ENCODE measurements around the gene HYAL3. TPM values are rescaled to one million over a fixed set of nuclear protein-coding genes. Genes with fewer than 3 reads are reported as not detected.

The HYAL3 gene
- total and polyA plus RNA-seq, 2 of the 8 experiments (the other 6 are each of a cell fraction or from before 2014, with no cell fraction given) = 3.2 to 12.2 TPM

GRCh38 chr3:50325497-50326181 lies 26.4 kb upstream of the HYAL3 start:
- peaks cover under 1 to 6% of the 10 kb centered on the region in 2 experiments for H4K20me1 ChIP-seq (replicated peaks in 1 of 2; ENCODE audit: control insufficient read depth in 1 of 2, insufficient read depth in 2 of 2, low read length in 2 of 2)
- no peak overlapping the region for H3K4me3 ChIP-seq (ENCODE audit: extremely low read depth in 1 of 4, insufficient read depth in 2 of 4, low read depth in 3 of 4, low read length in 4 of 4)
- CTCF ChIA-PET (ENCODE audit: partially characterized antibody) = interaction anchor here (0.8 to 7.5 kb wide), 11 partner anchors 10 to 107 kb away, joined by 3 to 75 read pairs (median 5); partner anchors contain the start of genes HYAL1 and LSMEM2
- H3K36me3 ChIP-seq (ENCODE audit: control insufficient read depth in 2 of 4, insufficient read depth in 4 of 4, low read length in 3 of 4) = peaks cover 8 to 18% (median 10%) of the 10 kb centered on the region in 4 experiments; a peak in 7 of 8 replicates
- H3K79me1 ChIP-seq (ENCODE audit: low read depth, low read length) = peaks cover 7% of the 10 kb centered on the region
- no peak for FAIRE-seq
- POLR2A ChIA-PET (ENCODE audit: partially characterized antibody) = interaction anchor here (0.8 to 4.3 kb wide), 4 partner anchors 15 to 302 kb away, joined by 3 to 29 read pairs (median 10); partner anchors contain the start of genes HYAL1, IFRD2 and RASSF1
- no peak overlapping the region for H3K14ac ChIP-seq (ENCODE audit: insufficient read length)
- H3K18ac ChIP-seq (ENCODE audit: extremely low read depth, low read length) = no peak overlapping the region
- H2BK20ac ChIP-seq (ENCODE audit: low read length) = no peak overlapping the region
- no peak overlapping the region for H2BK15ac ChIP-seq (ENCODE audit: low read length)
- DNase-seq (ENCODE audit: low read depth in 1 of 2, low spot score in 2 of 2) = no peak
- H3K27me3 ChIP-seq (replicated peaks in 1 of 4; ENCODE audit: control insufficient read depth in 3 of 4, extremely low read depth in 1 of 4, insufficient read depth in 3 of 4, low read length in 3 of 4) = no peaks in the 10 kb centered on the region
- H2BK5ac ChIP-seq (ENCODE audit: low read depth, low read length) = no peak overlapping the region
- H3K4me2 ChIP-seq (ENCODE audit: insufficient read depth in 1 of 2, low read depth in 2 of 2, low read length in 2 of 2) = no peak overlapping the region
- no peak overlapping the region for H3K4ac ChIP-seq (replicated peaks; ENCODE audit: insufficient read length, low read depth, low read length)
- H4K8ac ChIP-seq (ENCODE audit: extremely low read depth, insufficient read depth, low read length) = no peak overlapping the region
- no peak overlapping the region for H2AFZ ChIP-seq (ENCODE audit: low read length)
- H3K79me2 ChIP-seq (ENCODE audit: control insufficient read depth in 1 of 2, insufficient read depth in 2 of 2, low read length in 2 of 2) = peaks cover 0 to 13% of the 10 kb centered on the region in 2 experiments; a peak in 2 of 4 replicates
- H3K23ac ChIP-seq (ENCODE audit: insufficient read length) = no peak overlapping the region
- H4K91ac ChIP-seq (replicated peaks; ENCODE audit: insufficient read length, low read length) = no peak overlapping the region
- peaks cover 0 to 29% (median 14%) of the 10 kb centered on the region in 4 experiments; a peak in 6 of 7 replicates for H3K4me1 ChIP-seq (replicated peaks in 1 of 4; ENCODE audit: control insufficient read depth in 3 of 4, insufficient read depth in 4 of 4, low read length in 3 of 4)
- H3K27ac ChIP-seq (ENCODE audit: low read depth, low read length) = no peak overlapping the region
- H2BK12ac ChIP-seq (ENCODE audit: low read depth, low read length) = no peak overlapping the region
- no peak overlapping the region for H4K5ac ChIP-seq (ENCODE audit: insufficient read length, low read depth, low read length)
- H3K56ac ChIP-seq (replicated peaks; ENCODE audit: insufficient read length, low read depth, low read length) = no peak overlapping the region
- H3K9ac ChIP-seq (replicated peaks in 1 of 4; ENCODE audit: extremely low read depth in 1 of 4, low read depth in 3 of 4, low read length in 3 of 4) = no peak overlapping the region
- H2AK5ac ChIP-seq (ENCODE audit: low read depth, low read length) = no peak overlapping the region
- H3K23me2 ChIP-seq (ENCODE audit: low read depth, low read length) = peaks cover 22% of the 10 kb centered on the region
- no peak overlapping the region for H2BK120ac ChIP-seq (replicated peaks; ENCODE audit: low read depth, low read length)
- 92% methylated on average over 11 of the region's 11 CpGs; no CpG with 5 or more reads in 1 of the 2 experiments for WGBS, 2 experiments (ENCODE audit: extremely low coverage in 1 of 2, insufficient coverage in 1 of 2, insufficient read length in 1 of 2, insufficient replicate concordance in 2 of 2, low coverage in 1 of 2, low lambda C conversion rate in 2 of 2, missing lambda C conversion rate in 1 of 2)
- TF ChIP-seq BACH1 (IDR thresholded peaks at IDR 0.05; ENCODE audit: low read length) (no peak), NRF1 (IDR thresholded peaks at IDR 0.05; ENCODE audit: low read depth, low read length) (no peak)
- TF ChIP-seq, protein P1, sequence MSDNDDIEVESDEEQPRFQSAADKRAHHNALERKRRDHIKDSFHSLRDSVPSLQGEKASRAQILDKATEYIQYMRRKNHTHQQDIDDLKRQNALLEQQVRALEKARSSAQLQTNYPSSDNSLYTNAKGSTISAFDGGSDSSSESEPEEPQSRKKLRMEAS (IDR thresholded peaks at IDR 0.05) = no peak
- no peaks in the 10 kb centered on the region for H3K9me3 ChIP-seq (ENCODE audit: insufficient read depth in 2 of 2, low read depth in 1 of 2, low read length in 1 of 2)

Measured in H1 (cell line).